ENCODE measurements around the gene CDC42BPB.
"Not testable (repeated sequence)": the region's sequence is repeated elsewhere in the genome, so short reads cannot be mapped to it uniquely, and the experiment has no call there.

CDC42BPB gene

DNA sequence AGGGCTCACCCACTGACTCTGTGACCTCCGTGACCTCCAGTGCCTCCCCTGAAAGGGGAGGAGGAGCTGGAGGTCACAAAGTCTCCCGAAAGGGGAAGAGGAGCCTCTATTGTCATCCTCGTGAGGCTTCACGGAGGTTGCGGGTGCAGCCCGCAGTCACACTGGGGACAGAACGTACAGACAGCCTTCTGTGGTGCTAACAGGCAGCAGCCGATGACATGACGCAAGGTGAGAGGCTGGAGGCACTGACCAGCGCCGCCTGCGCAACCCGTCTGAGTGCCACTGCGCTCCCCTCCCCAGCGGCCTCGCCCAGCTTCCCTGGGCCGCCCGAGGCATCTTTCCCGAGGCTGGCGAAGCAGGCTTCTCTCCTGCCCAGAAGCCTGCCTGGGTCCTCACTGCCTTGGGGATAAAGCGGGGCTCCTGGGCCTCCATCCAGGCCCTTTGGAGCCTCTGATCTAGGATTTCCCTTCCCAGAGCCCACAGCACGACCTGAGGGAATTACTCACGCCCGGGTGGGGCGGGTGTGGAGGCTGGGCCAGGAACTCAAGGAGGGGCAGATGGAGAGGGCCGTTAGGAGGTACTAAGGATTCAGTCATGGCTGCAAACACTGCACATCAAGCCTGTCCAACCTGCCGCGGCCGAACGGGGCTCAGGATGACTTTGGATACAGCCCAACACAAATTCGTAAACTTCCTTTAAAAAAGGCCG is 14.3 kb upstream of the CDC42BPB start:
- ATAC-seq, result no peak

DNA sequence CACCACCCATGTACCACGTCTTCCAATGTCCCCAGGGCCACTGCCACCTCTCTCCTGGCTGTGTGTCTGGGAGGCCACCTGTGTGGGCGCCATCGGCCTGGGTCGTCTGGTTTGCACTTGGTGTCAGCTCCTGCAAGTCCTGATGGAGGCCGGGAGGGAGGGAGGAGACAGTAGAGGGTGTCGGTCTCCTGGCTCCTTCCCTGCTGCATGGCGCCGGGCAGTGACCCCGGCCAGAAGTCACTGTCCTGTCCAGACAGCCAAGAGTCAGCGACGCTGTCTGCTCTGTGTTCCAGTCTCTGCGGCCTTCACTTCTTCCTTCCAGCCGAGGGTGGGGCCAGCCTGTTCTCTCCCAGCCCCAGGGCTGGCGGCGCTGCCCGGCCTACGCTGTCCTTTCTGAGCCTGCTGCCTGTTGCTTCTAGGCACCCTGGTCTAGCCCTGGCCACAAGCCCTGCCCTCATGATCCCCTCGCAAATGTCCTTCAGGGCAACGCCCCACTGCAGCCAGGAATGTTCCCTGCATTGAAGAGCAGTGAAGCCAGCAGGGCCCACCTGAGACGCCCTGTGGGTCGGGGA is 13.7 kb upstream of the CDC42BPB start:
- ATAC-seq, result no peak

GRCh38 chr14:103070263-103070885 is 13.0 kb upstream of the CDC42BPB start:
- no peak for ATAC-seq

- ATAC-seq, result no peak
Measured at GRCh38 chr14:103068351-103069073, 11.2 kb upstream of the CDC42BPB start.

DNA sequence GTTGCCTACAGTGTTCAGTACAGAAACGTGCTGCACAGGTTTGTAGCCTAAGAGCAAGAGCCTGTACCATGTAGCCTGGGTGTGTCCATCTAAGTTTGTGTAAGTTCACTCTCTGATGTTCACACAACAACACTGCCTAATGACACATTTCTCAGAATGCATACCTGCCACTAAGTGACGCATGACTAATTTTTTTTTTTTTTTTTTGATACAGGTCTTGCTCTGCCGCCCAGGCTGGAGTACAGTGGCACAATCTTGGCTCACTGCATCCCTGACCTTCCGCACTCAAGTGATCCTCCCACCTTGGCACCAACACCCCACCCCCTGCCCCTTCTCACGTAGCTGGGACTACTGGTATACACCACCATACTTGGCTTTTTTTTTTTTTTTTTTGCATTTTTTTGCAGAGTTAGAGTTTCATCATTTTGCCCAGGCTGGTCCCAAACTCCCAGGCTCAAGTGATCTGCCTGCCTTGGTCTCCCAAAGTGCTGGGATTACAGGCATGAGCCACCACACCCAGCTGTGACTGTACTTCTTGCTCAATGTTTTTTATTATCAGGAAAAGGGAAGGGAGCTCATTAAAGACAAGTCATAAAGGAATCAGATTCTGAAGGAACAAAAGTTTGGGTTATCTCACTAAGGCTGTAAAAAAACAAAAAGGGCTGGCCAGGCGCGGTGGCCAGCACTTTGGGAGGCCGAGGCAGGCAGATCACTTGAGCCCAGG is 10.0 kb upstream of the CDC42BPB start:
- ATAC-seq, result peak in 1 of 2 donors; percentile 59

GRCh38 chr14:103066399-103066798 is 9.1 kb upstream of the CDC42BPB start:
- no peak for ATAC-seq

DNA sequence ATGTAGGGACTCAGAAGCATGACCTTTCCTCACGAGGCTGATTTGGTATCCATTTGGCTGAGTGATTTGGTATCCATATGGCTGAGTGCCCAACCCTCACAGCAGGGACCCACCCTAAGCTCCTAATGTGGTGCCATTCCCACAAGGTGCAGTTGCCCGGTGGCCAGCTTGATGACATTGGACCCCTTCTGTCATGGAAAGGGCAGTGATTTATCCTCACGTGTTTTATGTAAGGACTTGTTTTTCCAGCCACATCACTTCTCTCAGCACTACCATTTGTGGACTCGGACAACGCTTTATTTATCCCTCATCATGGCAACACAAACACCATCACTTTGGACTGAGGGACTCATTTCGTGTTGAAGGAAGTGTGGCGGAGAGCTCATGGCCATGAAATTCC is 8.5 kb upstream of the CDC42BPB start:
- no peak for ATAC-seq

DNA sequence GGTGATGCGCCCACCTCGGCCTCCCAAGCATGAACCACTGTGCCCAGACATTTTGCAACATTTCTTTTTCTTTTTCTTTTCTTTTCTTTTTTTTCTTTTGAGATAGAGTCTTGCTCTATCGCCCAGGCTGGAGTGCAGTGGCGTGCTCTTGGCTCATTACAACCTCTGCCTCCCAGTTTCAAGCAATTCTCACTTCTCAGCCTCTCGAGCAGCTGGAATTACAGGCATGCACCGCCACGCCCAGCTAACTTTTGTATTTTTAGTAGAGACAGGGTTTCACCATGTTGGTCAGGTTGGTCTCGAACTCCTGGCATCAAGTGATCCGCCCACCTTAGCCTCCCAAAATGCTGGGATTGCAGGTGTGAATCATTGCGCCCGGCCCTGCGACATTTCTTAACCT is 7.6 kb upstream of the CDC42BPB start:
- ATAC-seq, result no peak

DNA sequence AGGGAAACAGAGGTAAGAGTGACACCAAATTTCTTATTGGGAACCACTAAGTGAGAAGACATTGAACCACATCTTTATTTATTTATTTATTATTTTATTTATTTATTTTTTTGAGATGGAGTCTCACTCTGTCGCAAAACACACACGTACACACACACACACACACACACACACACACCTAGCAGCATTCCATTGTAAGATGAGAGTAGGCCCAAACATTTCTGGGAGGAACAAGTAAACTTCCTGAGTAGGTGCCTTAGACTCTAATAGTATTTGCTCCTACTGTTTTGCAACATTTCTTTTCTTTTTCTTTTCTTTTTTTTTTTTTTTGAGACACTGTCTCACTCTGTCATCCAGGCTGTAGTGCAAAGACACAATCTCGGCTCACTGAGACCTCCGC is 7.1 kb upstream of the CDC42BPB start:
- no peak for ATAC-seq

DNA sequence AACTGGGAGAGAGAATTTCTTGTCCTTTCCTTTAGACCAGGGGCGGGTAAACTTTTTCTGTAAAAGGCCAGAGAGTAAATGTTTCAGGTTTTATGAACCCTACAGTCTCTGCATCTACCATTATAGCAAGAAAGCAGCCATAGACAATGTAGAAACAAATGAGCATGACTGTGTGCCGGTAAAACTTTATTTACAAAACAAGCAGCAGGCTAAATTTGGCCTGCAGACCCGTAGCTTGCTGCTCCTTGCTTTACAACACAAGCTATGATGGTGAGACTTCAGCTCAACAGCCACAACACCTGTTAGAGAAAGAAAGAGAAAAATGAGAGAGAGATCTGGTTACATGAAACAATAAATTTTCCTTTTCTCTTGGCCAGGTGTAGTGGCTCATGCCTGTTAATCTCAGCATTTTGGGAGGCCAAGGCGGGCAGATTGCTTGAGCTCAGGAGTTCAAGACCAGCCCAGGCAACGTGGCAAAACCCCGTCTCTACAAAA is 4.2 kb upstream of the CDC42BPB start:
- no peak for ATAC-seq

- ATAC-seq, result no peak
Measured at GRCh38 chr14:103059556-103059955, 2.2 kb upstream of the CDC42BPB start.

DNA sequence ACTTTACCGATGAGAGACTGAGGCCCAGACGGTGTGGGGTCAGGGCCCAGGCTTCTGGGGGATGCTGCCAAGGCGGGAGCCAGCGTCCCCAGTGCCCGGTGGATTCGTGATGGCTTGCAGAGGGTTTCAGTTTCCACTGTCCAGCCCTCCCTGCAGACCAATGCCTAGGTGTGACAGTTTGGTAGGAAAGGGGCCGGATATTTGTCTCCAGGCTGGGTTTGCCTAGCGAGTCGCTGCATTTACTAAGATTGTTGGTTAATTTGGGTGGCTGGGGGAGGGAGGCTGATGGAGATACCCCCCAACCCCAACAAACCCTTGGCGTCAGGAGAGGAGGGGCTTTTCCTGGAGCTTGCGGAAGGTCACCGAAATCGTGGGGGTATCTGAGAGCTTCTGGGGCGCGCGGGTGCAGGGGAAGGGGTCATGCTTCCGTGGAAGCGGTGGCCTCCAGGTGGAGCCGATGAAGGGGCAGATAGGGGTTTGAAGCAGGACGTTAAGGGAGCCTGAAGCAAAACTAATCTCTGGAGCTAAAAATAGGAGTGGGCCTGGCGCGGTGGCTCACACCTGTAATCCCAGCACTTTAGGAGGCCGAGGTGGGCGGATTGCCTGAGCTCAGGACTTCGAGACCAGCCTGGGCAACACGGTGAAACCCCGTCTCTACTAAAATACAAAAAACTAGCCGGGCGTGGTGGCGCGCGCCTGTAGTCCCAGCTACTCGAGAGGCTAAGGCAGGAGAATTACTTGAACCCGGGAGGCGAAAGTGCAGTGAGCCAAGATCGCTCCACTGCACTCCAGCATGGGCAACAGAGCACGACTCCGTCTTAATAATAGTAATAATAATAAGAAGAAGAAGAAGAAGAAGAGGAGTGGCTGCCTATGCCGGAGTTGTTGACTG is 1.1 kb upstream of the CDC42BPB start:
- ATAC-seq, result no peak

DNA sequence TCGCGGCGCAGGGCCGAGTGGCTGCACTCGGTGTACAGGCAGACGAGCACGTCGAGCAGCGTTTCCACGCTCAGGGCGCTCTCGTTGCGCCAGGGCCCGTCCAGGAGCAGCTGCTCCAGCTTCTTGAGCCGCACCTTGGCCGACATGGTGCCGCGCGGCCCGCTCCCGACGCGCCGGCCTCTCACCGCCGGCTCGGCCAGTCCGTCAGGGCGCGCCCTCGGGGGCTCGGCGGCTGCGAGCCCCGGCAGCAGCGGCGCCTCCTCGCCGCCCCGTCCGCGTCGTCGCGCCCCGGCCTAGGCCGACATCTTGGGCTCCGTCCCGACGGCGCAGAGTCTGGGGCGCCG is 349 bp downstream of the CDC42BPB start:
- ATAC-seq, result peak in 1 of 2 donors; percentile 6

DNA sequence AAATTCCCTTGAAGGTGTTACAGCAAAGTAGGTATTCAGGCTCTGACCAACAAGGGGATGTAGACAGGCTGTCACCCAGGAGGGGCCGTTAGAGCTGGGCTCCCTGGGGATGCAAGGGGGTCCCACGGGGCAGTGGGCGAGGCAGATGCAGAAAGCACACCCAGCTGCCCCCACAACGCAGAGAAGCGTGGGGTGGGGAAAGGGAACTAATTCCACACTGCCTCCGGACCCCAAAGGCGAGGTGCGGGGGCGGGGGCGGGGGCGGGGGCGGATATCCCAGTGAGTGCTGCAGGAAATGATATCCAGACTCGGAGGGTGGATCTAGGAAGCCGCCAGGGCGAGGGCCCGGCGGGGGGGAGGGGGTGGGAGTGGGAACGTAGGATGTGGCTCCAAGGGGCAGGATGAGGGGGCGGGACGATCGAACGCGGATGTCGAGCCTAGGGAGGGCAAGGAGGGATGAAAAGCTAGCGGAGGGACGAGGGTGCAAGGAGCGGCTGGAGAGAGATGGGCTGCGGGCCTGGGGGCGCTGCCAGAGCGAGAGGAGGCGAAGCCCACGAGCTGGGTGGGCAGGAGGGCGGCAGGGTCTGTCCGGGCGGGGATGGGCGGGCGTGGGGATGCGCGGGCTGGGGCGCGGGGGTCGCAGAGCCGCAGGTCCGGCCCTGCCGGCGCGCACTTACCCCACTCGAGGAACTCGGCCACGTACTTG is 874 bp downstream of the CDC42BPB start:
- no peak for ATAC-seq

DNA sequence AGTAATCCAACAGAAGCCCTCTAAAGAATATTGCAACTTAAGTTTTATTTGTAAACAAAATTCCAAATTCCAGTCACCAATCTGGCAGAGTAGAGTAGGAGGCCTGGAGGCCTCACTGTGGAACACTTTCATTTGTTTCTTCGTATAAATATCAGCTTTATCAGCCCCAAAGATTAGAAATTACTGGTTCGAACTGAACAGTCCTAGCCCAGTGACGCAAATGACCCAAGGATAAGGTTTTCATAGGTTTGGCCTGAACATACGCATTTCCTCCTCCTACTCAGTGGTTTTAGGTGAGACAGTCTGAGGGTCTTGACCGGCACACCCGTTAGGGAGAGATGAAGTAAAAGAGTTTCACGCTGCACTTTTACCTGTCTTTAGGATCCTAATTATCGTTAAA is 1.7 kb downstream of the CDC42BPB start:
- ATAC-seq, result no peak

DNA sequence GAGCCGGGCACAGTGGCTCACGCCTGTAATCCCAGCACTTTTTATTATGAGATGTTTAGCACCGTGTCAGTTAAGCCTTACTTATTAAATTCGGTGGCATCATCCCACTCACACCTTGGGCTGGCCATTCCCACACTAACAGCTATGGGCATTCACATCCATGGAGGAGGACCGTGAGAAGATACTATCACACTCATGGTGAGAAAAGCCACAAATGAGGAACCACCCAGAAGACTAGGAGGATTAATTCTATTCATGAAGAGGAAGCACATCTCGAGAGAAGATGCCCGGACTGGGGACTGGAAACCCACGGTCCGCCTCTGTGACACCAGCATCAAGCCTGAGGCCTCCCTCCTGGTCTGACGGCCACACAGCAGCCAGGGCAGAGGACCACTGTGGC is 4.9 kb downstream of the CDC42BPB start:
- no peak for ATAC-seq

DNA sequence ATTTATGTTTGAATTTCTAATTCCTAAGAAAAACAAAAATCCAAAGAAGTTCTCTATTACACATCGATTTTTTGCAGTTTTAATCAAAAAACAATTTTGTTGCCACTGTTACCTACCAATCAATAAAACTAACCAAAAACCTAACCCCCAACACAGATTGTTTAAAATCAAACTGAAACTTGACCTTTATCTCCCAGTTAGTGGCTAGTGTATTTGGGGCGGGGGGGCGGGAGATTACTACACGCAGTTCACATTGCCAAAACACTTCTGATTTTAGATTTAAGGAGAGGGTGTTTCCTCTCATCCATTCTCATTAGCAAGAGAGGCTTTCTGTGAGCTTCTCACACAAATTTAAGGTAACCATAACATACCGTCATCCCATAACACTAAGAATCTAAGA is 6.4 kb downstream of the CDC42BPB start:
- ATAC-seq, result no peak

- ATAC-seq, result not testable (repeated sequence)
Measured at GRCh38 chr14:103047453-103047852, 9.9 kb downstream of the CDC42BPB start.

DNA sequence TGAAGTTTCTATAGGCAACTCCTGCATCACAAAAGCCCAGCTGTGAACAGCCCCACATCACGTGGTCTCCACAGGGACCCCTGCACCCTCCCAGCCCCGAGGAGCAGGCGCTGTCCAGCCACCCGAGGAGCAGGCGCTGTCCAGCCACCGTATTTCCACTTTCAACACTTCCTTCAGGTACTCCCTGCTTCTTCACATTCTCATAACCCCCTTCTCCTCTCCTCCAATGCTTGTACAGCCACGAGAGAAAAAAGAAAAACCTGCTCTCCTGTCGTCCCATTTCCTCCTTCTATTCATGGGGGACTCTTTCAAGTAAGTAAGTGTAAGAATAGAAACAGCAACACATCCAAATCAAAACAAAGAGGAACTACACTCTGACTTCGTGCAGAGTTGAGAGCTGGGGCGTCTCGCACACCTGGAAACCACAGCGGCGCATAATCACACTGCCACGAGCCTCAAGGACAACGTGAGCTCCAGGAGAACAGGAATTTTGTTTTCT is 11.9 kb downstream of the CDC42BPB start:
- no peak for ATAC-seq

DNA sequence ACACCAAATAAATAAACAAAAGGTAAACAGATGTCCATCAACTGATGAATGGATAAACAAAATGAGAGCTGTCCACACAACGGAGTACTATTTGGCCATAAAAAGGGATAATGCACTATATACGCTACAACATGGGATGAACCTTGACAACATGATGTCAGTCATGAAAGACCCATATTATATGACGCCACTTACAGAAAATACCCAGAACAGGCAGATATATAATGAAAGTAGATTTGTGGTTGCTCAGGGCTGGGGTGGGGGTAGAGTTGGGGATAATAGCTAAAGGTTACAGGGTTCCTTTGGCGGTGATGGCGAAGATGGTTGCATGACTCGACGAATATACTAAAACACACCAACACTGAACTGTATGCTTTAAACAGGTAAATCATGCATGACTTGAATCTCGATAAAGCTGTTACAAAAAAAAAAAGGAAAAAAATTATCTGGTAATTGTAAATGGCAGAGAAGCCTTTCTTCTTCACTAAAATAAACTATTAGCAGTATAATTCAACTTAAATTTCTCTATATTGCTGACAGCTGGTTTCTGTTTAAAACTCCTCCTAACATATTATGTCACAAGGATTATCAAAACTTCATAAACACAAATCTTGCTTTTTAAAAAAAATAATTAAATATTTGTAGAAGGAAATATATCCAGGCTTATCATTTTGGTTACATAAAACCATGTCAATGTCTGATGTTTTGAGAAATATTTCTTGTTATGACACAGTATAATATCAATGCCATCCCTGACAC is 13.9 kb downstream of the CDC42BPB start:
- peak in 1 of 2 donors; percentile 45 for ATAC-seq

Measured in activated CD4-positive, CD25-positive, alpha-beta regulatory T cell treated with anti-CD3 and anti-CD28 coated beads, Interleukin-2, amount 50 U/mL, for 24 hours (primary cell).